OCI-LY3 (cell line): ENCODE data around the gene SUN5.

Experiments used
- H2AFZ ChIP-seq: fragments of 200-600, 300-600 bp; shearing (Covaris generic); 2 replicates; pipeline ENCODE4 v1.6.0; 2014; ENCODE audit warnings: antibody characterized with exemption, low read depth, low read length
- H3K27ac ChIP-seq: fragments of 200-600, 300-600 bp; sonication (generic); 2 replicates; pipeline ENCODE4 v1.5.1; 2014; ENCODE audit warnings: mild to moderate bottlenecking, low read length, moderate library complexity, mixed read lengths
- H3K27me3 ChIP-seq: fragments of 200-600, 300-600 bp; sonication (generic); 2 replicates; pipeline ENCODE4 v1.6.1; 2014; ENCODE audit warnings: low read depth, low read length, mixed read lengths
- H3K36me3 ChIP-seq: fragments of 200-600, 300-600 bp; sonication (generic); replicated peaks from 2 replicates; pipeline ENCODE3; 2014; ENCODE audit warnings: low read depth, low read length, mixed read lengths
- H3K4me1 ChIP-seq: fragments of 300-600, 200-600 bp; sonication (generic); 2 replicates; pipeline ENCODE4 v1.6.1; 2014; ENCODE audit warnings: low read length, mixed read lengths
- H3K4me2 ChIP-seq: fragments of 200-600, 300-600 bp; sonication (generic); 2 replicates; pipeline ENCODE4 v1.6.1; 2014; ENCODE audit warnings: low read length, mixed read lengths
- H3K4me3 ChIP-seq: fragments of 300-600, 200-600 bp; sonication (generic); 2 replicates; pipeline ENCODE4 v1.5.1; 2014; ENCODE audit warnings: antibody characterized with exemption, mild to moderate bottlenecking, low read length, moderate library complexity
- H3K79me2 ChIP-seq: fragments of 300-600, 200-600 bp; shearing (Covaris generic); 2 replicates; pipeline ENCODE4 v1.6.1; 2014; ENCODE audit warnings: mild to moderate bottlenecking, low read length, mixed read lengths
- H3K9ac ChIP-seq: fragments of 300-600, 200-600 bp; shearing (Covaris generic); 2 replicates; pipeline ENCODE4 v1.6.0; 2014; ENCODE audit warnings: mild to moderate bottlenecking, low read length, moderate library complexity
- H3K9me3 ChIP-seq: fragments of 200-600, 300-600 bp; shearing (Covaris generic); 2 replicates; pipeline ENCODE4 v1.6.1; 2014; ENCODE audit warnings: low read length, mixed read lengths; ENCODE audit not compliant: insufficient read depth
- H4K20me1 ChIP-seq: fragments of 200-600, 300-600 bp; sonication (generic); 2 replicates; pipeline ENCODE4 v1.6.1; 2016; ENCODE audit warnings: low read length, mixed read lengths; ENCODE audit not compliant: insufficient read depth
- CTCF ChIP-seq: fragments of 200-600, 300-600 bp; sonication (generic); IDR thresholded peaks from 2 replicates; pipeline ENCODE4 v1.5.1; 2014; ENCODE audit warnings: antibody characterized with exemption, low read length, low read depth
- EZH2phosphoT487 ChIP-seq: fragments of 200-600 bp; shearing (Covaris generic); IDR thresholded peaks from 2 replicates; pipeline ENCODE4 v1.6.1; 2018; ENCODE audit warnings: antibody characterized with exemption, mixed run types, low read depth

SUN5 gene

GRCh38 chr20:32967961-32968457, 36.2 kb downstream of the SUN5 start:
- Histone ChIP-seq H3K4me2 (no peak overlapping the region), H2AFZ (no peak overlapping the region), H3K27me3 (no peaks in the 10 kb centered on the region), H3K4me1 (peaks cover 47% of the 10 kb centered on the region), H3K9me3 (no peaks in the 10 kb centered on the region), H3K79me2 (no peaks in the 10 kb centered on the region), H3K36me3 (no peaks in the 10 kb centered on the region), H3K9ac (no peak overlapping the region), H3K27ac (no peak overlapping the region), H4K20me1 (no peaks in the 10 kb centered on the region), H3K4me3 (no peak overlapping the region)
- TF ChIP-seq EZH2phosphoT487 (no peak), CTCF (no peak)

- no peaks in the 10 kb centered on the region for H3K9me3 ChIP-seq
- no peaks in the 10 kb centered on the region for H3K27me3 ChIP-seq
- H3K27ac ChIP-seq = peak overlapping the region; percentile 4; the same call in 1 of the 2 replicates
- H3K79me2 ChIP-seq = no peaks in the 10 kb centered on the region
- H4K20me1 ChIP-seq = no peaks in the 10 kb centered on the region
- no peak overlapping the region for H3K4me3 ChIP-seq
- H2AFZ ChIP-seq = peak overlapping the region; percentile 66
- TF ChIP-seq EZH2phosphoT487 (no peak), CTCF (no peak)
- no peaks in the 10 kb centered on the region for H3K36me3 ChIP-seq
- peaks cover 39% of the 10 kb centered on the region for H3K4me1 ChIP-seq
- no peak overlapping the region for H3K9ac ChIP-seq
- H3K4me2 ChIP-seq = peak overlapping the region; percentile 21
These were observed 37.1 kb downstream of the SUN5 start for GRCh38 chr20:32966881-32967781.

- Histone ChIP-seq H3K9ac (no peak overlapping the region), H3K4me1 (peaks cover 32% of the 10 kb centered on the region), H3K79me2 (no peaks in the 10 kb centered on the region), H2AFZ (no peak overlapping the region), H3K27ac (no peak overlapping the region), H3K9me3 (no peaks in the 10 kb centered on the region), H3K4me2 (no peak overlapping the region), H3K27me3 (no peaks in the 10 kb centered on the region), H3K36me3 (no peaks in the 10 kb centered on the region), H4K20me1 (no peaks in the 10 kb centered on the region), H3K4me3 (no peak overlapping the region)
- no peak for TF ChIP-seq EZH2phosphoT487
- TF ChIP-seq CTCF = no peak
These were observed 37.9 kb downstream of the SUN5 start for GRCh38 chr20:32966382-32966781.

GRCh38 chr20:32965581-32966373, 38.5 kb downstream of the SUN5 start:
- Histone ChIP-seq H3K4me3 (no peak overlapping the region), H3K9me3 (no peaks in the 10 kb centered on the region), H3K4me1 (peaks cover 26% of the 10 kb centered on the region), H3K27me3 (no peaks in the 10 kb centered on the region), H3K36me3 (no peaks in the 10 kb centered on the region), H3K79me2 (no peaks in the 10 kb centered on the region), H3K9ac (no peak overlapping the region), H4K20me1 (no peaks in the 10 kb centered on the region), H3K27ac (no peak overlapping the region), H2AFZ (no peak overlapping the region), H3K4me2 (no peak overlapping the region)
- TF ChIP-seq EZH2phosphoT487 = no peak
- TF ChIP-seq CTCF = no peak
